Mesendoderm (in vitro differentiated cells): ENCODE results near the gene KRTAP21-1. TPM values are rescaled to one million over a fixed set of nuclear protein-coding genes. Genes with fewer than 3 reads are reported as not detected.

ENCODE experiments used
- DNase-seq: peaks from one replicate; pipeline ENCODE4 v3.0.0; 2013
- H2AK5ac ChIP-seq: 2 replicates; pipeline ENCODE4 v1.6.1; 2013; ENCODE audit warnings: low read length, inconsistent platforms
- H2BK120ac ChIP-seq: 2 replicates; pipeline ENCODE4 v1.6.1; 2013; ENCODE audit warnings: low read depth, mild to moderate bottlenecking, low read length, moderate library complexity, mixed read lengths
- H2BK15ac ChIP-seq: replicated peaks from 2 replicates; pipeline ENCODE4 v1.6.1; 2013; ENCODE audit warnings: low read depth, mild to moderate bottlenecking, moderate library complexity
- H2BK5ac ChIP-seq: 2 replicates; pipeline ENCODE4 v1.6.1; 2013; ENCODE audit warnings: low read length, inconsistent platforms
- H3K18ac ChIP-seq: 2 replicates; pipeline ENCODE4 v1.6.1; 2013; ENCODE audit warnings: mild to moderate bottlenecking, low read length, mixed read lengths
- H3K23ac ChIP-seq: one replicate; pipeline ENCODE4 v1.6.1; 2013; ENCODE audit warnings: low read length
- H3K27ac ChIP-seq: 2 replicates; pipeline ENCODE4 v1.5.1; 2013; ENCODE audit warnings: low read depth, mild to moderate bottlenecking, inconsistent platforms, low read length, moderate library complexity
- H3K27me3 ChIP-seq: 2 replicates; pipeline ENCODE4 v1.6.1; 2013; ENCODE audit warnings: low read length, control low read depth, mild to moderate bottlenecking, inconsistent platforms; ENCODE audit not compliant: insufficient read depth, poor library complexity
- H3K36me3 ChIP-seq: 2 replicates; pipeline ENCODE4 v1.6.1; 2013; ENCODE audit warnings: low read length, inconsistent platforms; ENCODE audit not compliant: control insufficient read depth, insufficient read depth
- H3K4ac ChIP-seq: one replicate; pipeline ENCODE4 v1.6.1; 2013; ENCODE audit warnings: low read depth, mild to moderate bottlenecking, low read length, moderate library complexity
- H3K4me1 ChIP-seq: 2 replicates; pipeline ENCODE4 v1.6.1; 2013; ENCODE audit warnings: low read depth, low read length, inconsistent platforms; ENCODE audit not compliant: control insufficient read depth
- H3K4me2 ChIP-seq: 2 replicates; pipeline ENCODE4 v1.6.1; 2013; ENCODE audit warnings: low read length
- H3K4me3 ChIP-seq: 2 replicates; pipeline ENCODE4 v1.5.1; 2013; ENCODE audit warnings: mild to moderate bottlenecking, low read length
- H3K56ac ChIP-seq: one replicate; pipeline ENCODE4 v1.6.1; 2013; ENCODE audit warnings: low read length
- H3K79me1 ChIP-seq: 2 replicates; pipeline ENCODE4 v1.6.1; 2013; ENCODE audit warnings: low read length, inconsistent platforms
- H3K79me2 ChIP-seq: 2 replicates; pipeline ENCODE4 v1.6.1; 2013; ENCODE audit warnings: mild to moderate bottlenecking, low read length; ENCODE audit not compliant: control insufficient read depth, insufficient read depth
- H3K9ac ChIP-seq: 2 replicates; pipeline ENCODE4 v1.6.1; 2013; ENCODE audit warnings: low read length, inconsistent platforms
- H4K5ac ChIP-seq: one replicate; pipeline ENCODE4 v1.6.1; 2013; ENCODE audit warnings: low read length
- H4K8ac ChIP-seq: one replicate; pipeline ENCODE4 v1.6.1; 2013; ENCODE audit warnings: low read depth, mild to moderate bottlenecking, control low read depth, low read length, moderate library complexity
- WGBS: extraction: QIAGEN DNeasy Blood & Tissue Kit; methylation state at CpG from one replicate; pipeline ENCODE4 v1.1.7; 2013; ENCODE audit warnings: low lambda C conversion rate, missing lambda C conversion rate; ENCODE audit not compliant: insufficient coverage; ENCODE audit errors: extremely low coverage; 5-methylcytosine and 5-hydroxymethylcytosine counted together
- small RNA-seq: library from polyadenylated mRNA; stranded (forward); fragments of <200 nt; extraction: miRNeasy Mini kit (QIAGEN cat#:217004); gene quantifications from one replicate; pipeline ENCODE3, GENCODE V24; 2013; ENCODE audit not compliant: insufficient read depth

Gene KRTAP21-1

DNA sequence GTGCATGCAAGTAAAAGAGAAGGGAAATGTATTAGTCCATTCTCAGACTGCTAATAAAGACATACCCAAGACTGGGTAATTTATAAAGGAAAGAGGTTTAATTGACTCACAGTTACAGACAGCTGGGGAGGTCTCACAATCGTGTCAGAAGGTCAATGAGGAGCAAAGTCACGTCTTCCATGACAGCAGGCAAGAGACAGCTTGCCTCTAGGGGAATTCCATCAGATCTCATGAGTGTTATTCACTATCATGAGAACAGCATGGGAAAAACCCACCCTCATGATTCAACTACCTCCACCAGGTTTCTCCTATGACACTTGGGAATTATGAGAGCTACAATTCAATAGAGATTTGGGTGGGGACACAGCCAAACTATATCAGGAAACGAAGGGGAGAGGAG, 44.7 kb downstream of the KRTAP21-1 start:
- H3K4me3 ChIP-seq: no peak overlapping the region
- H3K18ac ChIP-seq: no peak overlapping the region
- H3K36me3 ChIP-seq: no peaks in the 10 kb centered on the region
- H4K5ac ChIP-seq: no peak overlapping the region
- H2BK15ac ChIP-seq: no peak overlapping the region
- H3K4me2 ChIP-seq: no peak overlapping the region
- no peak overlapping the region for H2BK5ac ChIP-seq
- H3K4me1 ChIP-seq: no peaks in the 10 kb centered on the region
- H4K8ac ChIP-seq: no peak overlapping the region
- WGBS: no CpG with 5 or more reads among the region's 3 CpGs
- H2BK120ac ChIP-seq: no peak overlapping the region
- H3K56ac ChIP-seq: no peak overlapping the region
- no peak overlapping the region for H3K9ac ChIP-seq
- no peaks in the 10 kb centered on the region for H3K27me3 ChIP-seq
- H3K79me2 ChIP-seq: no peaks in the 10 kb centered on the region
- H3K79me1 ChIP-seq: no peaks in the 10 kb centered on the region
- H3K4ac ChIP-seq: no peak overlapping the region
- H3K27ac ChIP-seq: no peak overlapping the region
- H2AK5ac ChIP-seq: no peak overlapping the region
- no peak overlapping the region for H3K23ac ChIP-seq
- DNase-seq: no peak

- H3K79me2 ChIP-seq: no peaks in the 10 kb centered on the region
- no peak overlapping the region for H2BK5ac ChIP-seq
- no peaks in the 10 kb centered on the region for H3K36me3 ChIP-seq
- no peak overlapping the region for H4K8ac ChIP-seq
- H3K27me3 ChIP-seq: no peaks in the 10 kb centered on the region
- H3K4me3 ChIP-seq: no peak overlapping the region
- H2BK120ac ChIP-seq: no peak overlapping the region
- H3K18ac ChIP-seq: no peak overlapping the region
- no peaks in the 10 kb centered on the region for H3K79me1 ChIP-seq
- H3K9ac ChIP-seq: no peak overlapping the region
- no peak overlapping the region for H3K4ac ChIP-seq
- no peaks in the 10 kb centered on the region for H3K4me1 ChIP-seq
- no peak for DNase-seq
- no peak overlapping the region for H4K5ac ChIP-seq
- H3K23ac ChIP-seq: no peak overlapping the region
- H3K27ac ChIP-seq: no peak overlapping the region
- no peak overlapping the region for H3K4me2 ChIP-seq
- H2BK15ac ChIP-seq: no peak overlapping the region
- no peak overlapping the region for H3K56ac ChIP-seq
- H2AK5ac ChIP-seq: no peak overlapping the region
Measured at GRCh38 chr21:30707409-30707808, 47.8 kb downstream of the KRTAP21-1 start.

Small RNA genes within 50 kb of the gene (small RNA-seq; reads per million reads assigned to genes)
- not detected for gene AP000244.1
- gene KRTAP21-3: not detected
- not detected for gene KRTAP8-2P
